ENCODE results near the gene RUFY1. TPM values are rescaled to one million over a fixed set of nuclear protein-coding genes. Genes with fewer than 3 reads are reported as not detected.

RUFY1 gene
- total and polyA plus RNA-seq, 2 of the 13 experiments (the other 11 are each of a cell fraction or from before 2014, with no cell fraction given), result 19.9 to 31.9 TPM

- TF ChIP-seq ZNF878 (CRISPR knock-in tag; IDR thresholded peaks at IDR 0.05), result 0 out of 2 replicates have a peak, but pooled peaks have one; percentile 34
- 0 out of 2 replicates have a peak, but pooled peaks have one; percentile 8 for TF ChIP-seq KAT2B (IDR thresholded peaks at IDR 0.05; ENCODE audit: borderline replicate concordance, low read depth, low read length)
- TF ChIP-seq KDM5B (CRISPR knock-in tag; IDR thresholded peaks at IDR 0.05; ENCODE audit: borderline replicate concordance), result peak; percentile 76
- TF ChIP-seq EZH2 (conservative IDR thresholded peaks at IDR 0.05; ENCODE audit: low read depth, low read length), result no peak
- TF ChIP-seq HOXA5 (CRISPR knock-in tag; IDR thresholded peaks at IDR 0.05), result peak; percentile 91; the same call in 1 of the 2 replicates
- 0 out of 2 replicates have a peak, but pooled peaks have one; percentile 21 for TF ChIP-seq SMAD9 (CRISPR knock-in tag; IDR thresholded peaks at IDR 0.05)
- peak; percentile 82; the same call in 1 of the 2 replicates for TF ChIP-seq HOXA7 (CRISPR knock-in tag; IDR thresholded peaks at IDR 0.05)
- no peak for TF ChIP-seq FOXP4 (CRISPR knock-in tag; IDR thresholded peaks at IDR 0.05)
- peak; percentile 82; the same call in 1 of the 2 replicates for TF ChIP-seq ZNF691 (CRISPR knock-in tag; IDR thresholded peaks at IDR 0.05; ENCODE audit: borderline replicate concordance, low read depth)
- peak; percentile 85; the same call in 1 of the 2 replicates for TF ChIP-seq MTF1 (CRISPR knock-in tag; IDR thresholded peaks at IDR 0.05)
- TF ChIP-seq MAFF (IDR thresholded peaks at IDR 0.05; ENCODE audit: low read depth, low read length), result peak; percentile 32; the same call in 1 of the 2 replicates
- TF ChIP-seq ZNF572 (CRISPR knock-in tag; IDR thresholded peaks at IDR 0.05), result 0 out of 2 replicates have a peak, but pooled peaks have one; percentile 15
- TF ChIP-seq TBX2 (CRISPR knock-in tag; IDR thresholded peaks at IDR 0.05; ENCODE audit: borderline replicate concordance), result peak; percentile 32; the same call in 1 of the 2 replicates
- peak; percentile 17; the same call in 1 of the 2 replicates for TF ChIP-seq ZNF749 (CRISPR knock-in tag; IDR thresholded peaks at IDR 0.05; ENCODE audit: borderline replicate concordance)
- 0 out of 2 replicates have a peak, but pooled peaks have one; percentile 15 for TF ChIP-seq NFIB (CRISPR knock-in tag; IDR thresholded peaks at IDR 0.05; ENCODE audit: borderline replicate concordance)
- peak; percentile 67 for TF ChIP-seq ATF3 (CRISPR knock-in tag; IDR thresholded peaks at IDR 0.05)
- no peak for TF ChIP-seq ZBTB1 (CRISPR knock-in tag; IDR thresholded peaks at IDR 0.05; ENCODE audit: borderline replicate concordance)
- TF ChIP-seq FOSL2 (CRISPR knock-in tag; IDR thresholded peaks at IDR 0.05), result peak; percentile 54
- peak; percentile 79; the same call in 1 of the 2 replicates for TF ChIP-seq MZF1 (CRISPR knock-in tag; IDR thresholded peaks at IDR 0.05; ENCODE audit: borderline replicate concordance)
- peak; percentile 81; the same call in 1 of the 2 replicates for TF ChIP-seq KDM4B (CRISPR knock-in tag; IDR thresholded peaks at IDR 0.05)
- TF ChIP-seq SPEN (CRISPR knock-in tag; IDR thresholded peaks at IDR 0.05; ENCODE audit: low read depth), result peak; percentile 80; the same call in 1 of the 2 replicates
- TF ChIP-seq SSRP1 (CRISPR knock-in tag; IDR thresholded peaks at IDR 0.05), result 0 out of 2 replicates have a peak, but pooled peaks have one; percentile 35
- TF ChIP-seq PITX1 (CRISPR knock-in tag; IDR thresholded peaks at IDR 0.05), result 0 out of 2 replicates have a peak, but pooled peaks have one; percentile 23
- TF ChIP-seq ZNF550 (CRISPR knock-in tag; IDR thresholded peaks at IDR 0.05; ENCODE audit: borderline replicate concordance), result no peak; the same call in 1 of the 2 replicates
- TF ChIP-seq HHEX (CRISPR knock-in tag; IDR thresholded peaks at IDR 0.05), result no peak
- TF ChIP-seq POLR2G (IDR thresholded peaks at IDR 0.05; ENCODE audit: low read depth, low read length), result peak; percentile 100
- TF ChIP-seq CC2D1A (CRISPR knock-in tag; IDR thresholded peaks at IDR 0.05), result no peak
- TF ChIP-seq ZNF562 (CRISPR knock-in tag; IDR thresholded peaks at IDR 0.05; ENCODE audit: borderline replicate concordance), result no peak
These were observed 72.9 kb downstream of the RUFY1 start, which contains the start of gene HNRNPH1 (continued) for GRCh38 chr5:179623003-179623905.
